SU-DHL-6 (cell line): ENCODE data around the gene GSTA5.
"Not testable (repeated sequence)": the region's sequence is repeated elsewhere in the genome, so short reads cannot be mapped to it uniquely, and the experiment has no call there.

Source experiments
- EZH2phosphoT487 ChIP-seq: fragments of 200-600 bp; sonication (generic), shearing (Covaris generic); conservative IDR thresholded peaks from 2 replicates; pipeline ENCODE4 v1.6.1; 2018; ENCODE audit warnings: mild to moderate bottlenecking, antibody characterized with exemption, low read length, moderate library complexity, mixed read lengths
- TF ChIP-seq, protein P1 (sequence below): fragments of 200-600 bp; sonication (generic); IDR thresholded peaks from one replicate; pipeline ENCODE4 v1.5.1; 2017; ENCODE audit warnings: antibody characterized with exemption, mild to moderate bottlenecking, low read length, moderate library complexity; ENCODE audit not compliant: insufficient read depth, poor library complexity, severe bottlenecking

DNA sequence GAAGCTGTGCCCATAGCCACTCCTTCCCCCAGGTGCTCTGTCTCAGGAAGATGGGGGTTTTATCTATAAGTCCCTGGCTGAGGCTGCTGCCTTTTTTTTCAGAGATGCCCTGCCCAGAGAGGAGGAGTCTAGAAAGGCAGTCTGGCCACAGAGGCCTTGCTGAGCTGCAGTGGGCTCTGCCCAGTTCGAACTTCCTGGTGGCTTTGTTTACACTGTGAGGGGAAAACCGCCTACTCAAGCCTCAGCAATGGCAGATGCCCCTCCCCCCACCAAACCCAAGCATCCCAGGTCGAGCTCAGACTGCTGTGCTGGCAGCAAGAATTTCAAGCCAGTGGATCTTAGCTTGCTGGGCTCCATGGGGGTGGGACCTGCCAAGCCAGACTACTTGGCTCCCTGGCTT, 15.5 kb upstream of the GSTA5 start:
- TF ChIP-seq EZH2phosphoT487: not testable (repeated sequence)
- TF ChIP-seq, protein P1, sequence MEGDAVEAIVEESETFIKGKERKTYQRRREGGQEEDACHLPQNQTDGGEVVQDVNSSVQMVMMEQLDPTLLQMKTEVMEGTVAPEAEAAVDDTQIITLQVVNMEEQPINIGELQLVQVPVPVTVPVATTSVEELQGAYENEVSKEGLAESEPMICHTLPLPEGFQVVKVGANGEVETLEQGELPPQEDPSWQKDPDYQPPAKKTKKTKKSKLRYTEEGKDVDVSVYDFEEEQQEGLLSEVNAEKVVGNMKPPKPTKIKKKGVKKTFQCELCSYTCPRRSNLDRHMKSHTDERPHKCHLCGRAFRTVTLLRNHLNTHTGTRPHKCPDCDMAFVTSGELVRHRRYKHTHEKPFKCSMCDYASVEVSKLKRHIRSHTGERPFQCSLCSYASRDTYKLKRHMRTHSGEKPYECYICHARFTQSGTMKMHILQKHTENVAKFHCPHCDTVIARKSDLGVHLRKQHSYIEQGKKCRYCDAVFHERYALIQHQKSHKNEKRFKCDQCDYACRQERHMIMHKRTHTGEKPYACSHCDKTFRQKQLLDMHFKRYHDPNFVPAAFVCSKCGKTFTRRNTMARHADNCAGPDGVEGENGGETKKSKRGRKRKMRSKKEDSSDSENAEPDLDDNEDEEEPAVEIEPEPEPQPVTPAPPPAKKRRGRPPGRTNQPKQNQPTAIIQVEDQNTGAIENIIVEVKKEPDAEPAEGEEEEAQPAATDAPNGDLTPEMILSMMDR: not testable (repeated sequence)
